VCaP (cell line): ENCODE results near the gene FAM53C.

Experiments used
- H3K27ac ChIP-seq: fragments of 450-650 bp; 2 replicates; pipeline ENCODE4 v1.5.1; 2017
- TF ChIP-seq, protein P1 (sequence below): fragments of 450-650 bp; conservative IDR thresholded peaks from 2 replicates; pipeline ENCODE4 v1.5.1; 2017; ENCODE audit warnings: mild to moderate bottlenecking, moderate library complexity

FAM53C gene

DNA sequence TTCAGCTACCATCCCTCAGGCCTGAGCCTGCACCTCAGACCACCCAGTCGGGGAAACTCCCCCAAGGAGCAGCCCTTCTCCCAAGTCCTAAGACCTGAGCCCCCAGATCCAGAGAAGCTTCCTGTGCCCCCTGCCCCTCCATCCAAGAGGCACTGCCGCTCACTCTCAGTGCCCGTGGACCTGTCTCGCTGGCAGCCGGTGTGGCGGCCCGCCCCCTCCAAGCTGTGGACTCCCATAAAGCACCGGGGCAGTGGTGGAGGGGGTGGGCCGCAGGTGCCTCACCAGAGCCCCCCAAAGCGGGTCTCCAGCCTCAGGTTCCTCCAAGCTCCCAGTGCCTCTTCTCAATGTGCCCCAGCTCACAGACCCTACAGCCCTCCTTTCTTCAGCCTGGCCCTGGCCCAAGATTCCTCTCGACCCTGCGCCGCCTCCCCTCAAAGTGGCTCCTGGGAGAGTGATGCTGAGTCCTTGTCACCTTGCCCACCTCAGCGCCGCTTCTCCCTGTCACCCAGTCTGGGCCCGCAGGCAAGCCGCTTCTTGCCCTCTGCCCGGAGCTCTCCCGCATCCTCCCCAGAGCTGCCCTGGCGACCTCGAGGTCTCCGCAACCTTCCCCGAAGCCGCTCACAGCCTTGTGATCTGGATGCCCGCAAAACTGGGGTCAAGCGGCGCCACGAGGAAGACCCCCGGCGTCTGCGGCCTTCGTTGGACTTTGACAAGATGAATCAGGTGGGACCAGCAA is 7.0 kb downstream of the FAM53C start:
- TF ChIP-seq, protein P1, sequence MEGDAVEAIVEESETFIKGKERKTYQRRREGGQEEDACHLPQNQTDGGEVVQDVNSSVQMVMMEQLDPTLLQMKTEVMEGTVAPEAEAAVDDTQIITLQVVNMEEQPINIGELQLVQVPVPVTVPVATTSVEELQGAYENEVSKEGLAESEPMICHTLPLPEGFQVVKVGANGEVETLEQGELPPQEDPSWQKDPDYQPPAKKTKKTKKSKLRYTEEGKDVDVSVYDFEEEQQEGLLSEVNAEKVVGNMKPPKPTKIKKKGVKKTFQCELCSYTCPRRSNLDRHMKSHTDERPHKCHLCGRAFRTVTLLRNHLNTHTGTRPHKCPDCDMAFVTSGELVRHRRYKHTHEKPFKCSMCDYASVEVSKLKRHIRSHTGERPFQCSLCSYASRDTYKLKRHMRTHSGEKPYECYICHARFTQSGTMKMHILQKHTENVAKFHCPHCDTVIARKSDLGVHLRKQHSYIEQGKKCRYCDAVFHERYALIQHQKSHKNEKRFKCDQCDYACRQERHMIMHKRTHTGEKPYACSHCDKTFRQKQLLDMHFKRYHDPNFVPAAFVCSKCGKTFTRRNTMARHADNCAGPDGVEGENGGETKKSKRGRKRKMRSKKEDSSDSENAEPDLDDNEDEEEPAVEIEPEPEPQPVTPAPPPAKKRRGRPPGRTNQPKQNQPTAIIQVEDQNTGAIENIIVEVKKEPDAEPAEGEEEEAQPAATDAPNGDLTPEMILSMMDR: no peak
- H3K27ac ChIP-seq: no peak overlapping the region

DNA sequence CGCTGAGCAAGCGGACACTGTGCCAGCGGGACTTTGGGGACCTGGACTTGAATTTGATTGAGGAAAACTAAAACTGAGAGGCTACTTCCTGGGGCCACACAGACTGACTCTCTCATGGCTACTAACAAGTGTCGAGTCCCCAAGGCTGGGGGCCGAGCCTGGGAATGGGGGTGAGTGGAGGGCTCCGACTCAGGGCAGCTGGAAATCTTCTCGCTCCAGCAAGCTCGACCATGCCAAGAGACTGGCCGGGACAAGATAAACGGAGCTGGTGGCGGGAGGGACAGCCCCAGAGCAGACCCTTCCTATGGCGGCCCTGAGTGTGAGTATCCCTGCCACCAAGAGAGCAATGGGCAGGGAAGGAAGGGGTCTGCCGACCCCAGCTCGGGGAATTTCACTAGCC is 8.8 kb downstream of the FAM53C start:
- TF ChIP-seq, protein P1: no peak
- no peak overlapping the region for H3K27ac ChIP-seq

DNA sequence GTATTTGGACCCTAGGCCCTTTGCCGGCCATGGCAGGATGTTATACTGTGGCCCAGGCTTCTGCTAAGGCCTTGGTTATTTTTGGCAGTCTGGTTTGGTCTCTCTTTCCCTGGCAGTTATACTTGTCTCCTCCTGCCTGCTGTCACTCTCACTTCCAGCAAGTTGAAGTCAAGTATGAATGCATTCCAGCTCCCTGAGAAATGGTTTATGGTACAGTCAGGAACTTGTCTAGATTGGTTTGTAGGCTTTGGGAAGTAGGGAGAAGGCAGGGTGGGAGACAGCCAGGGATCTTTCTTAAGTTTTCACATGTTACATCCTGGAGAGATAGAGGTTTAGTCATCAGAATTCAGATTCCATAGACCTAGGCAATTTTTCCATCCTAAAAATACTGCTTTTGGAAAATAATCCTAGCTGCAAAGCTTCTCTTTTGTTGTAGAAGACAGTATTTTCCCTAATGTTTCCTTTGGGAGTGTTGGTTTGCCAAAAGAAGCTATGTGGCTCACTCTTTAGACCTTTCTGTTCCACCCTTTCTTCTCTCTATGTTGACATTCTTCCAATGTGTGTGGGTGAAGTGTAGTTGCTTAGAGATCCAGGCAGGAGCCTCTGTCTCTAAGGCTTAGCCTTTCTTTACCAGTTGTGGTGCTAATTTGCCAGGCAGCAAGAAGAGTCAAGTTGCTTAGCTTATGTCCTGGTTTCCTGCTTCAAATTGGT is 11.9 kb downstream of the FAM53C start:
- TF ChIP-seq, protein P1: no peak
- H3K27ac ChIP-seq: no peak overlapping the region

DNA sequence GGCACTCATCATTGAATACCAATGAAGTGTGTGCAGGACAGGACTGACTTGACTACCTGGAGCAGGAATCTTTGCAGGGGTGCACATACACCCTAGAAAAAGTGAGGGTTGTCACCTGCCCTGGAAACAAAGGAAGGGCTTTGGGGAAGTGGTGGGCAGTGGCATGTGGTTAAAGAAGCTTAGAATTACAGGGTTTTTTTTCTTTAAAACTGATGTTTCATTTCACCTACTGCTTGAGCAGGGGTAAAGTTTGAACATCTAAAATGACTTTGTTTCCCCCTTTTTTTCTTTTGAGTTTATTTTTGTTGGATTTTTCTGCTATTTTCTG is 12.5 kb downstream of the FAM53C start:
- TF ChIP-seq, protein P1: no peak
- no peak overlapping the region for H3K27ac ChIP-seq

DNA sequence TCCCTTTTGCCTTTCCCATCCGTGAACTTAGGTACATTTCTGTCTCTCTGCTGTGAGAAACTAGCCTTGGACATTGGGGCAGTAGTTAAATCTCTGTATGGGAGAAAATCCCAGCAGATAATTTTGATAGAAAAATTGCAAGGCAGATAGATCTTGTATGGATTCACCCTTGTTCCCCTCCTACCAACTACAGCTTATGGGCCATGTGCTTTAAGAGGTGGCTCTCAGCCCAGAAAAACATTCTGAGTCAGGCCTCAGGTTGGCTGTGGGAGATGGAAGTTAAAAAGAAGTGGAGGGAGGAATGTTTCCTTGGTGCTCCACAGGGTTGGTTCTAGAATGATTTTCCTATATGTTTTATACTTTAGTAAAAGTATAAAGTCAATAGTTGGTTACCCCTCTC is 13.0 kb downstream of the FAM53C start:
- H3K27ac ChIP-seq: no peak overlapping the region; the same call in 1 of the 2 replicates
- TF ChIP-seq, protein P1: no peak

DNA sequence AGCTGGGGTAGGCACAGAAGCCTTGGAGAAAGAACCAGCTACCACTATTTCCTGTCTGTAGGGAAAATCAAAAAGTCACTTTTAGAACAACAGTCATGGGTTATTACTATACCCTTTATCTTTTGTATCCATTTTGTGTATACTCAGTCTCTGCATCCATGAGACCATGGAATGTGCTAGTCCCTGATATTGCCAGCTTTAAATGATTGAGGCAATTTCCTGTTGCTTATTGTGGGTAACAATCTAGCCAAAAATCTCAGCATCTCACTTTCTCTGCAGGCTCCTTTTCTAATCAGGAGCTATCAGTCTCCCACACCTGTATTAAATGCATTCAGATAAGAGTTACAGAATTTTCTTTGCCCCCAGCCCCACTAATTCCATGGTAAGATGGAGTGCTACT is 13.5 kb downstream of the FAM53C start:
- H3K27ac ChIP-seq: no peak overlapping the region; the same call in 1 of the 2 replicates
- TF ChIP-seq, protein P1: no peak

DNA sequence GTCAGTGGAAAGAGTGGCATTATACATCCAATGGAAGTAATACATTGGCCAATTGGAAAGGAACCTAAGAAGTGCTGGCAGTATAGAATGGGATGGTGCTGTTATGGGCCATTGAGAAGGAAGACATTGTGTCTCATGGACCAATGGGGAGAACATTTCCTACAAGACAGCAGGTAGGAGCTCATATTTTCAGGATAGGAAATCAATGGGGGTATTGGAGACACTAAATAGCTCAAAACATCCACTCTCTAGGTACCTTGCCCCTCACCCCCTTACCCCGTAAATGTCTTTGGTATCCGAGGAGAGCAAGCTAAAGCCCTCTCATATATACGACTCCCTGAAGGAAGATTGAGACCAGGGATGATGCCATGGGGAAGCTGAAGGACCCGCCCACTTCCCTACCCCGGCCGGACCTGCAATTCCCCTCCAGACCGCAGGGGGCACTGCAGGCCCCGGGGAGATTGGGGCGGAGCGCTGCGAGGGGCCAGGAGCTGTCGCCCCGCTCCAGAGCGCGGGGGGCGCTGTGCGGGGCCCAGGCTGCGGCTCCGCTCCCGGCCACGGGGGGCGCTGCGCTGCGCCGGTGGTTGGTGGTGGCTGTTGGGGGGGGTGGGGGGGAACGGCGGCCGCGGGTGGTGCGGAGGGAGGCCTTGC is 14.1 kb downstream of the FAM53C start, which contains the start of gene KDM3B:
KDM3B (plus strand) TSS at position 615 of the 651 bp plus-strand sequence. CDS start 111 bp downstream, outside the sequence.
- H3K27ac ChIP-seq: peak within 1 kb of the TSS; percentile 97
- TF ChIP-seq, protein P1: peak; percentile 100
